Activated CD4-positive, alpha-beta T cell treated with anti-CD3 and anti-CD28 coated beads, Interleukin-2, amount 50 U/mL, for 16 hours (primary cell): ENCODE data around the gene GSAP.
A peak's percentile ranks its signal among the peaks of the same experiment; 100 is the strongest.
"Not testable (repeated sequence)": the region's sequence is repeated elsewhere in the genome, so short reads cannot be mapped to it uniquely, and the experiment has no call there.

Experiments
- DNase-seq: peaks from one replicate; pipeline ENCODE4 v3.0.0-alpha.2; 2020

The GSAP gene

DNA sequence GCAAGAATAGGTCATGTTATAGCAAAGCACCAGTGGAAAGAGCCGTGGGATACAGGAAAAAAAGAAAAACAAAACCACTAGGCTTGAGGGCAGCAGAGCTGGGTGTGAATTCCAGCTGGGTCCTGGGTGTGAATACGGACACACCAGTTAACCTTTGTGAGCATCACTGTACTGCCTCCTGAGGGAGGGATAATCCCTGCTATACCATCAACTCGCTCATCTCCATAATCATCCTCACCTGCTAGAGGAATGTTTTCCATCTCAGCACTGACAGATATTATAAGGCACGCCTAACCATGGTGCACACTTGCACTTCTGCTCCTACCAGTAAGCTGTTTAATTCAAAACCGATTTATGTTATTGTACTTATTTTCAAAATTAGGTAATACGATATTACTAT lies 62.2 kb downstream of the GSAP start:
- DNase-seq, result no peak

DNA sequence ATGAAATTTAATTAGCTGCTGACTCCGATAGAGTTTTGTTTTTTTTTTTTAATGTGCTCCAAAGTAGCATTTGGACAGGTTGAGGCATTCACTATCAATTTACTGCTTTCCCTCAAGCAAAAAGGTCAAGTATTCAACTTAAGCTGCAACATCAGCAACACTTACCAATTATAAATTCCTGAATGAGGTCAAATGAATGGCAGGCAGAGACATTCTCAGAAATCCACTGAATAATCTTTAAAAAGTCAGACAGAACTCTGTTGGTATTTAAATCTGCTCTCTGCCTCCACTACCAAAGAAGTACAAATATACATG lies 62.8 kb downstream of the GSAP start:
- no peak for DNase-seq

DNA sequence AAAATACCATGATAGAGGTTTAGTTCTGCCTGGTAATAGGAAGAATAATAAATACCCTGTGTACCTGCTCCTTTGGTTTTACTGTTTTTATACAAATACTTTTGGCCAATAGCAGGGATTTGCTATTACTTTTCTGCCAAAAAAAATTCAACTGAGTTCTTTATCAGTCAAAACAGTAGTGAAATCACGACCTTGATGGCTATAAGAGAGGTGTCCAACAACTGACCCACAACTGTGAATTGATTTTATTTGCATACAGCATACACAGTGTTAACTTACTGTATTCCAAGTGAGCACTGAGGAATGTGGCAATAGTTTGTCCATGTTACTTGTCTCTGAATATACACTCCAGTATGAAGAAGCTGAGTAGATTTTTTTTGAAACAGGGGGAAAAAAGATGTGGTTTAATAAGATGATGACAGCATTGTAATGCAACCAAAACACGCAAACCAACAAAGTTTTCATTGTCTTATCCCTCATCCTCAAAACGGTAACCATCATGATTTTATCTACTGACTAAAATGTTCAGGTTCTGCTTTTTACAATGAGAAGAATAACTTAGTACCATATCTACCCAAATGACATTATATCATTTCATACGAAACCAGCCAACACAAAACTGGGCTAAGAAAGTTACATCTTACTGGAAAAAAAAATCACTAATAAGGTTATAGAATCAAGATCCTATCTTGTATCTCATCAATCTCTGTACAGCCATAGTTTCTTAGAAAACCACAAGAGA lies 63.3 kb downstream of the GSAP start:
- DNase-seq, result peak; percentile 30

DNA sequence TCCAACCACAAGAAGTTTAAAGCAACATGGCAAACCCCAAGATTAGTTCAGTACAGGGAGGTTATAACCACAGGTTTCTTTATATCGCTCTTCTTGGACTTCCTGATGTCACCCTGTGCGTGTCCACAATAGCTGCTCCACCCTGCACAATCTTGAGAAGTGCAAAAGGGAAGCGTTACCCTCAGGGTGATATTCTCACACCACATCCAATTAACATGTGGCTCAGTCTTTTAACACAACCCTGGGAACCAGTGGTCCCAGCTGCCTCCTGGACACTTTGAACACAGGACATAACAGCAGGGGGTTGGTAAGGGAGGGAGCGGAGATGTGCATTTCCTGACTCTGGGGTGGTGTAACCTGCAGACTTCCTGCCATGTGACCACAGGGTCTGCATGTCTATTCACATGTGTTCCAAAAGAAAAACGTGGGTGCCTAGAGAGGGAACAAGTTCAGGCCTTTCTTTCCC lies 64.6 kb downstream of the GSAP start:
- peak; percentile 77 for DNase-seq

DNA sequence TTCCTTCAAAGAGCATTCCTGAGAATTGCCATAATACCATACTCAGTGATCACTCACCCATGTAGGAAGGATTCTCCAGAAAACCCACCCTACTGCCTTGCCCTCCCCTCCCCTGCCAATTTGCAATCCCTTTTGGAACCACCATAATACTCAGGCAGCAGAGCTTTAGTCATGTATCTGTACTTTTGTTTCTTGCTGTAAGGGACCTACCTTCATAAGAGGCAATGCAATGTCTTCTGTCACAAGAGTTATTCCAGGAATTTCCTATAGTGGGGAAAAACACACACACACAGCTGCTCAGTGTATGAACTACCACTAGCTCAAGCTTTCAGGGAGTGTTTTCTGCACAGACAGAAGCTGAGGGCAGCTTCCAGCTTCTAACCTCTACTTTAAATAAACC lies 67.0 kb downstream of the GSAP start:
- DNase-seq, result no peak

DNA sequence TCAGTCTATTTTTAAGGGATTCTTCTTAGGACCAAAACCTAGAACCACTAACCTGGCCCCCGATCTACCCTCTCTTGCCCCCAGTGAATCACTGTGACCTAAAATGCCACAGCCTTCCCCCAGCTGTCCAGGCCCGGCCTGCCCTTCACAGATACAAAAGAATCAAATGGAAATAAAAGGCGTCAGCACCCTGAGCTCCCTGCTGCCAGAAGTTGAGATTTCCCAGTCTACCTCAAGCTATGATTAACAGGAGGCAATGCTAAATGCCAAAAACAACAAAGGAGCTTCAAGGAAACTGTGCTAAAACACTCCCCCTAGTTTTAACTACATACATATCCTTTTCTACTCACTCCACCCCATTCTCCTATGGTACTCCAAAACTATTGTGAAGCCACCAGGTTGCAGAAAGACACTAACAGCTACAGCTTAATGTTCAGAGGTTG lies 67.8 kb downstream of the GSAP start:
- no peak for DNase-seq

DNA sequence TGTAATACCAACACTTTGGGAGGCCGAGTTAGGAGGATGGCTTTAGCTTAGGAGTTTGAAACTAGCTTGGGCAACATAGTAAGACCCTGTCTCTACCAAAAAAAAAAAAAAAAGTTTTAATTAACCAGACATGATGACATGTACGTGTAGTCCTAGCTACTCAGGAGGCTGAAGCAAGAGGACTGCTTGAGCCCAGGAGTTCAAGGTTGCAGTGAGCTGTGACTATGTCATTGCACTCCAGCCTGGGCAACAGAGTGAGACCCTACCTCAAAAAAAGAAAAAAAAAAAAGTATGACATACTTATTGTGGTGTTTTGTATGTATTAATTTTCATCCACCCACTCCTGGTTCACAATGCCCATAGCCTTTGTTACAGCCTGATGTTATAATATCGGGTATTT lies 69.7 kb downstream of the GSAP start:
- DNase-seq, result no peak

DNA sequence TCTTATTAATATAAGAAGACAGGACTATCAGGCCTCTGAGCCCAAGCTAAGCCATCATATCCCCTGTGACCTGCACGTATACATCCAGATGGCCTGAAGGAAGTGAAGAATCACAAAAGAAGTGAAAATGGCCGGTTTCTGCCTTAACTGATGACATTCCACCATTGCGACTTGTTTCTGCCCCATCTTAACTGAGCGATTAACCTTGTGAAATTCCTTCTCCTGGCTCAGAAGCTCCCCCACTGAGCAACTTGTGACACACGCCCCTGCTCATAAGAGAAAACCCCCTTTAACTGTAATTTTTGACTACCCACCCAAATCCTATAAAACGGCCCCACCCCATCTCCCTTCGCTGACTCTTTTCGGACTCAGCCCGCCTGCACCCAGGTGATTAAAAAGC lies 70.7 kb downstream of the GSAP start:
- DNase-seq, result not testable (repeated sequence)

DNA sequence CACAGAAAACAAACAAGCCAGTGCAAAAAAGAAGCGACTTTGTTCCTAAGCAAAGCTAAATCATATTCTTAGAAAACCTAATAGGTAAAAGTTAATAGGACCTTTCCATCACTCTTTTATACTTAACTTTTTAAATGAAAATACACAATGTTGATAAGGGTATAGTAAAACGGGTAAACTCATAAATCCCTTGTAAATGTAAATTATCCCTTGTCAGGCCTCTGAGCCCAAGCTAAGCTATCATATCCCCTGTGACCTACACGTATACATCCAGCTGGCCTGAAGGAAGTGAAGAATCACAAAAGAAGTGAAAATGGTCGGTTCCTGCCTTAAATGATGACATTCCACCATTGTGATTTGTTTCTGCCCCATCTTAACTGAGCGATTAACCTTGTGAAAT lies 76.4 kb downstream of the GSAP start:
- DNase-seq, result no peak

DNA sequence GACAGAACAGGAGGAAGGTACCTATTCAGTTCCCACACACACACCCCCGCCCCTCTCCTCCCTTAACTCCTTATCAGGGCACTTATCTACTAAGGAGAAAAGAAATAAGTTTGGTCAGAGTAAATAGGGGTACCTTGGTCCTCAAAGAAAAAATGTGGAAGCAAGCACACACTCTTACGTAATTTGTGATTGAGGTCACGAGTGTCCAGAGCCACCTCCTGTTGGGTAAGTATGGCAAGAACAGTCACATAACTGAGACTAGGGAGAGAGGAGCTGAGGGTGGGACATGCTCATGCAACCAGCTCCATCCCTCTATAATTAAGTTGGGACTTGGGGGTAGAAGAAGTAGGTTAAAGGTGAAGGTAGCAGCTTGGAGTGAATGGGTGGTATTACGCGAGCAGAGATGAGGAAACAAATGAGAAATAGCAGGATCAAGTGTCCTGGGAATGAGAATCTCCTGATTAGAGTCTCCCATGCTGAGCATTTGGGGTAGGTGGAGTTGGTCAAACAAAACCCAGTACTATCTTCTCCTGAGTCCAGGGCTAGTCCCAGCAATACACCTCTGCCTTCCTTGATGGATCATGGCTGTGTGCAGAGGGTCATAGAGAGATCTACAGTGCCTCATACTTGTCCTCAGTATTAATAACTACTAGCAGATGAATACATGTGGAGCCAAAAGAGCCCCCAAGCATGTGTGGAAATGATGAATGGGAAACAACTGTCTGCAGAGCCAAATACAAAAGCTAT lies 77.1 kb downstream of the GSAP start:
- DNase-seq, result no peak

DNA sequence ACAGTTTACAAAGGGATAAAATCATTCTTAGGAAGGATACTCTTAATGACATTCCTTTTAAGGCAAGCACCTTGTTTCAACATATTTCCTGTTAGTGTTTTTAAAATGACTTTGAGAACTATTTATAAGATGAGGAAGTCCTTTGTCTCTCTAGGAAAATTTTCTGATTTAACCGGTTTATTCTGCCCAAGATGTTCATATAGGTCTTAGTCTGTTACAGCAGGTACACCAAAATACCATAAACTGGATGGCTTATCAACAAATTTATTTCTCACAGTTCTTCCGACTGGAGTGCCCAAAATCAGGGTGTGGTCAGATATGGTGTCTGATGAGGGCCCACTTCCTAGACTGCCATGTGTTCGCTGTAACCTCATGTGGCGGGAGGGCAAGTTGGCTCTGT lies 77.9 kb downstream of the GSAP start:
- no peak for DNase-seq

DNA sequence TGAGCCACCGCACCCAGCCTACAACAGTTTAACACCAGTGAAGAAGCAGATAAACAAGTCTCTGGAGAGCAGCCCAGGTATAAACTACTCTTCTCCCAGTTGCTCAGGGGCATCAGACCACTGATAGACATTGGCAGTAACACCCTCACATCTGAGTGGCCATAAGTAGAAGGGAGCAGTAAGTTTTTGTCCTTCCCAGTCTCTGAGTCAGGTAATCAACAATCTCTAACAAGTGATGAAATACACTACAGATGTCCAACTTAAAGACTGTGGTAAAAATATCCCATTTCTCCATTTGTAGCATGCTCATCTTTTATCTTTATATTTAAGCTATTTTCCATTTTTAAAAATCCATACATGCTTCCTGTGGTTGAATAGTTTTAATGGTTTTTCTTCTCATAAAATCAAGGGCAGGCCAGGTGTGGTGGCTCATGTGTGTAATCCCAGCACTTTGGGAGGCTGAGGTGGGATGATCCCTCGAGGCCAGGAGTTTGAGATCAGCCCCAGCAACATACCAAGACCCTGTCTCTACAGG lies 78.6 kb downstream of the GSAP start:
- DNase-seq, result no peak

DNA sequence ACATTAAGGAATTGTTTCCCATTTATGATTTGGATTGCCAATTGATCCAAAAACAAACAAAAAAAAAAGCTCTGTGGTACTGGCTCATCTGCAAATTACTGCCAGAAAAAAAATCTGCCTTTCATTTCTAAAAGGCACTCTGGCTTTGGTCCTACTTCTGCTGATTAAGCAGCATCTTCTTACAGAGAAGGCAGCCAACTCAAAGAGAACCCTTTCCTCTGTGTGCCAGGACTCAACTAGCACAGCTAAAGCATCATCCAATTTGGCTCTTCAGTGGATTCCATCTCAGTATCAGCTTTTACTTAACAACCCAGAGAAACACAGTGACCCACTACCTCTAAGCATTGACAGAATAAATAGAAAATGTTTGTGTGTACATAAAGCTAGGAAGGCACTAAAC lies 80.6 kb downstream of the GSAP start:
- DNase-seq, result no peak

DNA sequence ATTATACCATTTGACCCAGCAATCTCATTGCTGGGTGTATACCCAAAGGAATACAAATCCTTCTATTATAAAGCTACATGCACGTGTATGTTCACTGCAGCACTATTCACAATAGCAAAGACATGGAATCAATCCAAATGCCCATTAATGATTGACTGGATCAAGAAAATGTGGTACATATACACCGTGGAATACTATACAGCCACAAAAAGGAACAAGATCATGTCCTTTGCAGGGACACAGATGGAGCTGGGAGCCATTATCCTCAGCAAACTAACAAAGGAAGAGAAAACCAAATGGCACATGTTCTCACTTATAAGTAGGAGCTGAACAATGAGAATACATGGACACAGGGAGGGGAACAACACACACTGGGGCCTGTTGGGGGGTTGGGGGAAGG lies 82.1 kb downstream of the GSAP start:
- not testable (repeated sequence) for DNase-seq

DNA sequence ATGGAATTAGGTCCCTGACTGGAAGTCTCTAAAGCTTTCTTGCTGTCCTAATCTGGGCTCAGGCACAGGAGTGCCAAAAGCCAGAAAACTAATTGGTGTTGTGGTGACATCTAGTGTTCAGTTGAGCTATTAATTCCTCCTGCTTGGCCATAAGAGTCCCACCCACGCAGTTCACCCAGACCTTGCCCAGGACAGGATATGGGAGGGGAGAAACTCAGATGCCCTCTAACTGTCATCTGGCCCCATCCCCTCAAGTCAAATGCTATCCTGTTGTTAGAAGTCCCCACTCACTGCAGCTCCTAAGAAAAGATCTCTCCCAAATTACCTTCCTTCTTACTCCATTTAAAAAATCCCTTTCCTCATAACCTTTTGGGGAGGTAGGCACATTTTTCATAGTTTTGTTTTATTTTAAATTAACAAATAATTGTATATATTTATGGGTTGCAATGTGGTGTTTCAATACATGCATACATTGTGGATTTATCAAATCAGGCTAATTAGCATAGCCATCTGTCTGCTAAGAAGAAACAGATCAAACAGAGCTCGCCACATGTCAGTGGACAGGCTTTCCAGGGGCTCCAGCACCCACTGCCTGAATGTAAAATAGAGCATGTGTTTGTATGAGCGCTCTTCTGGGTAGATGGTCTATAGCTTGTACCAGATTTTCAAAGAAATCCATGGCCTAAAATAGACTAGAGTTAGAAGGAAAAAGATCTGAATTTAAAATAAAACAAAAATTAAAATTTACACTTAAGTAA lies 84.0 kb downstream of the GSAP start:
- peak; percentile 83 for DNase-seq

DNA sequence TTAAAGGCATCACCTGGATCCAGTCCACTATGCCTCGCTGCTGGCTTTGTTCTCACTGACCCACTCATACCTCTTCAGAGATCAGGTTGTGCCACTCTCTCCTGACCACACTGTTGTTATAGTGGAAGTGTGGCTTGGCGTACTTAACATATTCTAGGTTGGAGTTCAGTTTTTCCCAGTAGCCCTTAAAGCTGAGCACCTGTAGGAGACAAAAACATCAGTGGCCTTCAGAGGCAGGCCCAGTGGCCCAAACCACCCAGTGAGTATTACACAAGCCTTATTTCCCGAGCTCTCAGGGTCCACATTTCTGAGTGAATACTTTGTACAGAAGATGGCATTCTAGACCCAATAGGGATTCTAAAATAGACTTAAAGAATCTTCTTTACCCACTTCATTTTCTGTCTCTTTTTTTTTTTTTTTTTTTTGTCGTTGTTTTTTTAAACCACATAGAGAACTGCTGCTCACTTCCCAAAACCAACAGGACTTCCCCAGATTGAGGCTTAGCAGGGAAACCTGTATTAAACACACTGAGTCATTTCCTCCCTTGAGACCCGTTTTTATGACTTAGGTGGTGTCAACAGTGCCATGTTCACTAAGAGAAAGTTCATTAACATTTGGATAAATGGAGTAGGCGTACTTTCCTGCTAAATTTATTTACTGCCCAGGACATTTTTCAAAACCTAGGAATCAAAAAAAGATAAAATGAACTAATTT lies 85.8 kb downstream of the GSAP start:
- peak; percentile 76 for DNase-seq

DNA sequence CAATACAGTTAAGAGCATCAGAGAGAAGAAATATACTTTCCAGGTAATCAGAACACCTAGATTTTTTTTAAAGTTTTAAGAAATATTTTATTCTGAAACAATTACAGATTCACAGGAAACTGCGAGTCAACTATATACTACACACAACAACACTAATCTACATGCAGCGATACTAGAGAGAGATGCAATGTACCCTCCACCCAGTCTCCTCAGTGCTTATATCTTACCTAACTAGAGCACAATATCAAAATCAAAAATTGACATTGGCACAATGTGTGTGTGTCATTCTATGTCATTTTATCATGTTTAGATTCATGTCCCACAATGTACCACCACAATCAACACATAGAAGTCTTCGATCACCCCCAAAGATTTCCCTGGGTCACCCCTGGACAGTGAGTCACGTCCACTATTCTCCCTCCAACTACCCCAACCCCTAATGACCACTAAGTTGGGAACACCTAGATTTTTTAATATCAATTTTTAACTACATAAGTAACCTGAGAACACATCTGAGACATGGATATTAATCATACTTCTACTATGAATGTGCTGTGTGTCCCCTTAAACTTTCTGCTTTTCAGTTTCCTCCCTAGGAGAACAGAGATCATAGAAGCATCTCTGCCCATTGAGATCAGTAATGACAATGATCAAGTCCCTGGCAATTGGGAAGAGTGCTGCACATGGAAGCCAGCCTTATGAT lies 86.5 kb downstream of the GSAP start:
- peak; percentile 32 for DNase-seq

DNA sequence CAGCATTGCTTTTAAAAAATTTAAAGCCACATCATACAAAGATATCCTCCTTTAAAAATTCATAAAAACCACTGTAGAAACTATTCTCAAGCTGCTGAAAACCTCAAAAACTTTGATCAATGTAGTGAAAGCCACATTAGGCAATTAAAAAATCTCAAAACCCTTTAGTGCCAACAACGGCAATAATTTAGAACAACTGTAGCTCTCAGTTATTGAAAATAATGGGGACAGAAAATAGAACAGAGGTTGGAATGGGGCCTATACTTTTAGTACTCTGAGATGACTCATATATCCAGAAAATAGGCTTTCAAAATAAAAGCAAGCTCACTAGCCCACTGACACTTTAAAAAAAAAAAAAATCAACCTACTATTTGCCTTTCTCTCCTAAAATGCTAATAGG lies 87.5 kb downstream of the GSAP start:
- no peak for DNase-seq

DNA sequence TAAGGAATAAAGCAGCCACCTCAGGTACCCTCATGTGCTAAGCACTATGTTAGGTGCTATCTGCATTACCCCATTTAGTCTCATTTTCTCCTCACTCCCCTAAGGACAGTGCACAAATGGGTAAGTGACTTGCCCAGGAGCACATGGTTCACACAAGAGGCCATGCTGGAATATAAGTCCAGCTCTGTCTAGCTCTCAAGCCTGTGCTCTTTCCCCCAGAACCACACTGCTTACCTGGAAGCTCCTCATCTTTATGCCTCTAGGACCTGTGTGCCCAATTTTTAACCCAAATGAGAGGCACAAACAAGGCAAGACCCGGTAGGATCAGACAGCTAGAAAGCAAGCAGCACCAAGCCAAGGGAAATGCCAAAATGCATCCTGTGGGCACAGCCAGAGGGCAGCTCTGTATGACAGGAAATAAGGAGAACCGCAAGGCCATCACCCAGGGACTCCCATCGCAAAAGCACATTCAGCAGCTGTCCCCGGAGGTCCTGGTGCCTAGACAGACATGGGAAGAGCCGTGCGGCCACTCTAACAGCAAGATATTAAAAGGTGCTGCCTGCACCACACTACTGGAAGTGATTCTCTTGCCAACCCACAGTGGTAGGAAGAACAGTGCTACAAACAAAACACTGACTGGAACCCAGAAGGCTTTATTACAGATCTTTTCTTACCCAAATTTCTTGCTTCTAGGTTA lies 88.1 kb downstream of the GSAP start:
- DNase-seq, result peak; percentile 44

DNA sequence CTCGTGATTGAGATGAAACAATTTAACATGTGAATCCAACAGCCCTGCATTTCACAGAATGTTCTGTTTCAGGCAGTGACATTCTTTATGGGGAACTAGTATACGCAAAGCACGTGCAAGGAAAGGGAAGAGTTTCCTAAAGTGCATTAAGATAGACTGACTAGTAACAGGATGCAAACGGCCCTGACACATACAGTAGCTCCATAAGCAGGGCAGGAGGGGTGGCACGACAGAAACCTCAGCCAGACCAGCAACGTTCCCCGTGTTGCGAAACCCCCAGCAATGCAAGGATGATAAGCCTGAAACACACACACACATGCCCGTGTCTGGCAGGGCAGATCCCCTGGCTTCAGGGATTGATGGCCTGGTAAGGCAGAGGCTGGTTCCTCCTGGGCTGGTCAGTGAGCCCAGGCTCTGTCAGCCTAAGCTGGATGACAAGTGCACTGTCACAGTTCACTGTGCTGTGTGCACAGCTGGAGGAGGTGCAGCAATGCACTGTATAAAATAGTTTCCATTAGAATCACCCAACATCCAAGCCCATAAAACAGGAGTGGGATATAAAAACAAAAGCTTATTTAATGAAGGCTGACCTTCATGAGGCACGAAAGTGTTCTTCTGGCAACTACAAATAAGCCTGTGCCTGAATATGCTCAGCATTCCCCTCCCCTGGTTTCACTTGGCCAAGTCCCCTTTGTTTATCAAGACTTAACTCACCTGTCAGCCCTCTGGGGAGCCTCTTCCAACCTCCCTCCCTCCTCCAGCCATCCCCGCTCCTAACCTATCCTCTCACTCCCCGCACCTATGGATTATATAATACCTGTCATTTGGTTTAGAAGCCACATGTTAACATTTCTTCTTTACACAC lies 88.8 kb downstream of the GSAP start:
- DNase-seq, result no peak

DNA sequence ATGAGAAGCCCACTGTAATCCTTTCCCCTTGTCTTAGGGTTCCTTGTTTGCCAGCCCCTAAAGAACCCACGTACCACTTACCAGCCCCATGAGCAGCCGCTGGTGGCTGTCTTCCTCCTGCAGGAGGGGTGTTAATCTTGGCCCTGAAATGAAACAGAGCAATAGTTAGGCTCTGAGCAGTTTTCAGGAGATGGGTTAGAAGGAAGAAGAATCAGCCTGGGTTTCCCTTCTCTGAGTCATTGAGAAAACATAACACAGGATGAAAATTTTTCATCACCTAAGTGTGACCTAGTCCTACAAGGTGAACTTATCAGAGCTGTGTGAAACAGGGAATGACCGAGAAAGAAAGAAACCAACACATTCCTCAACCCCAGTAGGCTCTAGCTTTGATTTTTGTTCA lies 90.0 kb downstream of the GSAP start:
- DNase-seq, result peak; percentile 43
